Effector memory CD8-positive, alpha-beta T cell (primary cell): Measurements from ENCODE around the gene MAGI1.

ENCODE experiments used
- ATAC-seq: fragments of 150-1000 bp; cut with Tn5 transposase; replicated peaks from 2 replicates; pipeline ENCODE4 v1.10.0; 2021; ENCODE audit warnings: mild to moderate bottlenecking, moderate library complexity
- DNase-seq, 3 experiments: peaks; one replicate each; pipeline ENCODE4 v3.0.0; 2021
- H3K27ac Mint-ChIP-seq, 2 donors: one replicate each; pipeline ENCODE4 v1.8.0; 2022; ENCODE audit warnings: mild to moderate bottlenecking in 2 of 2, mixed read lengths in 2 of 2, moderate library complexity in 2 of 2
- H3K27me3 Mint-ChIP-seq, 2 donors: one replicate each; pipeline ENCODE4 v1.8.0; 2022; ENCODE audit warnings: mixed read lengths in 2 of 2
- H3K36me3 Mint-ChIP-seq: one replicate; pipeline ENCODE4 v1.8.0; 2022; ENCODE audit warnings: mild to moderate bottlenecking, moderate library complexity, mixed read lengths; ENCODE audit not compliant: insufficient read depth
- H3K4me1 Mint-ChIP-seq, 2 donors: one replicate each; pipeline ENCODE4 v1.8.0; 2022; ENCODE audit warnings: low read depth in 2 of 2, mixed read lengths in 2 of 2
- H3K4me3 Mint-ChIP-seq, 2 donors: one replicate each; pipeline ENCODE4 v1.8.0; 2022; ENCODE audit warnings: mild to moderate bottlenecking in 2 of 2, mixed read lengths in 2 of 2, moderate library complexity in 2 of 2
- H3K9me3 Mint-ChIP-seq, 2 donors: one replicate each; pipeline ENCODE4 v1.8.0; 2022; ENCODE audit warnings: mixed read lengths in 2 of 2

Gene MAGI1

DNA sequence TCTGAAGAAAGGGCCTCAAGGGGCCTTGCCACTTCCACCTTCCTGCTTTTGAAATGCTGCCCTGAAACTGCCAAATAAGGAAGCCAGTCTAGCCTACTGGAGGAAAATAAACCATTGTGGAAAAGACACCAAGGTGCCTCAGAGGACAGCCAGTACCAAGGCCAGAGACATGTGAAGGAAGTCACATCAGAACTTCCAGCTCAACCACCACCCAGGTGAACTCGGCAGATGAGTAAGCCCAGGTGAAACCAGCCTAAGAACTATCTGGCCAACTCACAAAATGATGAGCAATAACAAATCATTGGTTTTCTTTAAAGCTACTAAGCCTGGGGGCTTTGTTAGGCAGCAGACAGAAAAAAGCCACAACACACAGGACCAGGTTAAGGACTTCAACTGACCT, 103.0 kb downstream of the MAGI1 start:
- Mint-ChIP-seq H3K9me3 (no peaks in the 10 kb centered on the region), H3K4me3 (no peak overlapping the region), H3K27me3 (no peaks in the 10 kb centered on the region), H3K4me1 (peaks cover 0 to 5% of the 10 kb centered on the region in 2 donors), H3K36me3 (no peaks in the 10 kb centered on the region), H3K27ac (no peak overlapping the region)
- ATAC-seq, result no peak
- DNase-seq, result no peak

DNA sequence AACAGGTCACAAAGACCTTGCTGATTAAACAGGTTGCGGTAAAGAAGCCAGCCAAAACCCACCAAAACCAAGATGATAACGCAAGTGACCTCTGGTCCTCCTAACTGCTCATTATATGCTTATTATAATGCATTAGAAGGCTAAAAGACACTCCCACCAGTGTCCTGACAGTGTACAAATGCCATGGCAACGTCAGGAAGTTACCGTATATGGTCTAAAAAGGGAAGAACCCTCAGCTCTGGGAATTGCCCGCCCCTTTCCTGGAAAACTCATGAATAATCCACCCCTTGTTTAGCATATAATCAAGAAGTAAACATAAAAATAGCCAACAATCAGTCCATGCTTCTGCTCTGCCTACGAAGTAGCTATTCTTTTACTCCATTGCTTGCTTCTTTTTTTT, 108.1 kb downstream of the MAGI1 start:
- Mint-ChIP-seq H3K27me3 (no peaks in the 10 kb centered on the region), H3K4me1 (no peaks in the 10 kb centered on the region), H3K9me3 (no peaks in the 10 kb centered on the region), H3K4me3 (no peak overlapping the region), H3K27ac (no peak overlapping the region), H3K36me3 (no peaks in the 10 kb centered on the region)
- DNase-seq, result no peak
- no peak for ATAC-seq

DNA sequence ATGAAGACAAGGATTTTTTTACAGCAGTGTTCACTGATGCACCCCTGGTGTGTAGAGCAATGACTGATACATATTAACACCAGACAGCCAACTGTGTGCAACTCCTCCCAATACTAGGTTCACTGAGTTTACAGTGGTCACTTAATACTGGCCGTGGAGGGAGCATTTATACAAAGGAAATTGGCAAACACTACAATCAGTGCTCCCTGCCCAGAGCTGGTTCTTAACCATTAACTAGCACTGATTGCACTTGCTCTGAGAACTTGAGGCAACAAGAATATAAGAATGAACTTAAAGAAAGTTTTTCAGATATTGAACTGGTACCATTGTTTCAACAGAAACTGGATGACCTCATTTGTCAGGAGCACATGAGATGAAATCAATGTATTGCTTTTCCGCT, 110.6 kb downstream of the MAGI1 start:
- ATAC-seq (no peak), DNase-seq (no peak)
- no peak overlapping the region for H3K4me3 Mint-ChIP-seq
- H3K4me1 Mint-ChIP-seq, result no peaks in the 10 kb centered on the region
- H3K9me3 Mint-ChIP-seq, result no peaks in the 10 kb centered on the region
- no peaks in the 10 kb centered on the region for H3K36me3 Mint-ChIP-seq
- H3K27ac Mint-ChIP-seq, result no peak overlapping the region
- H3K27me3 Mint-ChIP-seq, result no peaks in the 10 kb centered on the region

DNA sequence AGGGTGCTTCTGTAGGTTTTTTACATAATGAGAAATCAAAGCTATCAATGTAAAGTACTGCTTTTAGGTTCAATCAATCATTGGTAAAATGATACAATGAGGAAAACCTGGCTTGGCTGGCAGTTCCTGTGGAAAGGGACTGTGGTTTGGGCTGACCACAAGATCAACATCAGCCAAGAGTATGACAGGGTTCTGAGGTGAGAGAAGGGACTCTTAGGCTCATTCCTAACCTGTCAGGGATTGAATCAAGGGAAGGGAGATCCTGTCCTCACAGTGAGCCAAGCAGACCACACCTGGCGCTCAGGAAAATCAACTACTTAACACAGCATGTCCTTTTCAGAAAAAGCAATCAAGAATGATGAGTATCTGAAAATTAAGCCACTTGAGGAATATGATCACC, 111.1 kb downstream of the MAGI1 start:
- H3K36me3 Mint-ChIP-seq, result no peaks in the 10 kb centered on the region

DNA sequence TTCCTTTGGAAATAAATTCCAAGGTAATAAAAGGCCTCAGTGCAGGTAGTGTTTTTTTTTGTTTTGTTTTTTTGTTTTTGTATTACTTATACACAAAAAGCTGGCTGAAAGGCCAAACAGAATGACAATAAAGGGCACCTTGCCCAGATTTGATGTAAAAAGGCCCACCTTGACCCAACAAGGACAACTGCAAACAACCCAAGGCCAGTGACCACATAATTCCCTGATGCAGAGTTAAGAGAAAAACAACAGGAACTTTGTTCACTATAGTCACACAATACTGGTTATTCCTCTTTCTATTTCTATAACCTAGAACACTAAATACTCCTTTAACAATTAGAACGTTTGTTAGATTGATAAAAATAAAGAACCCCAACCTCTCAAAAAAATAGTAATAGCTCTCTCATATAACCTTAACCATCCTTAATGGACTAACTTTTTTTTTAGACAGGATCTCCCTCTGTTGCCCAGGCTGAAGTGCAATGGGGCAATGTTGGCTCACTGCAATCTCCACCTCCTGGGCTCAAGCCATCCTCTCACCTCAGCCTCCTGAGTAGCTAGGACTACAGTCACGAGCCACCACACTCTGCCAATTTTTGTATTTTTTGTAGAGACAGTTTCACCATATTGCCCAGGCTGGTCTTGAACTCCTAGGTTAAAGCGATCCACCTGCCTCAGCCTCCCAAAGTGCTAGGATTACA, 113.3 kb downstream of the MAGI1 start:
- Mint-ChIP-seq H3K4me1 (no peaks in the 10 kb centered on the region), H3K9me3 (peaks cover 0 to 12% of the 10 kb centered on the region in 2 donors), H3K36me3 (no peaks in the 10 kb centered on the region), H3K27me3 (no peaks in the 10 kb centered on the region), H3K27ac (no peak overlapping the region), H3K4me3 (no peak overlapping the region)
- ATAC-seq, result no peak
- no peak for DNase-seq

More for the DNA sequence above, 111.1 kb downstream of the MAGI1 start:
- no peak for DNase-seq
- H3K9me3 Mint-ChIP-seq, result peaks cover 0 to under 1% of the 10 kb centered on the region in 2 donors
- no peak overlapping the region for H3K4me3 Mint-ChIP-seq
- no peaks in the 10 kb centered on the region for H3K4me1 Mint-ChIP-seq
- H3K27ac Mint-ChIP-seq, result no peak overlapping the region
- no peaks in the 10 kb centered on the region for H3K27me3 Mint-ChIP-seq
- ATAC-seq, result no peak

DNA sequence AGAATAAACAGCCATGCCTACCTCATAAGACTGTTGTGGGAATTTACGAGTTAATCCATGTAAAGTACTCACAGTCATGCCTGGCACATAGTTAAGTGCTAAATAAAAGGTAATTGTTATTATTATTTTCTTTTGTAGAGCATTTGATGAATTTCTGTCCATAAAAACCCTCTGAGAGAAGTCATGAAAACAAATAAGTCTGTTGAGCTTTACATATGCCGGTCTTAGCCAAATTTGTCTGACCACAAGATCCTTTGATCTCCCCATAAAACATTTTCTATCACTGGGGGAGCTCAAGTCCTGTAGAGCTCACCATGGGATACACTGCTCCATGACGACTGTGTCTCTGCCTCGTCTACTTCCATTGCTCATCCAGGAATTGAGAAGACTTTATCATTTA, 114.0 kb downstream of the MAGI1 start:
- H3K27ac Mint-ChIP-seq, result no peak overlapping the region
- DNase-seq (no peak), ATAC-seq (no peak)
- H3K36me3 Mint-ChIP-seq, result no peaks in the 10 kb centered on the region
- H3K27me3 Mint-ChIP-seq, result no peaks in the 10 kb centered on the region
- no peak overlapping the region for H3K4me3 Mint-ChIP-seq
- peaks cover 0 to 12% of the 10 kb centered on the region in 2 donors for H3K9me3 Mint-ChIP-seq
- no peaks in the 10 kb centered on the region for H3K4me1 Mint-ChIP-seq

DNA sequence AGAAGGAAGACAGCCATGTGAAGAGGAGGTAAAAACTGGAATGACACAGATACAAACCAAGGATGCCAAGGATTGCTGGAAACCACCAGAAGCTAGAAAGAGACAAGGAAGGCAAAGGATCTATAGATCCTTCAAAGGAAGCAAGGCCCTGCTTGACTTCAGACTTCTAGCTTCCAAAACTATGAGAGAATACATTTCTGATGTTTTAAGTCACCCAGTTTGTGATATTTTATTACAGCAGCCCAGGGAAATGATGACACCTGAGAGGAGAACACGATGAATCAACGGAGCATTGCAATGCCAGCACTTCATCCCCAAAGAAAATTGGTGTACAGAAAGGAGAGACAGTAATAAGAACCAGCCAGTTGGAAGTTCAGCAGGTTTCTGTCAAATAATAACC, 116.3 kb downstream of the MAGI1 start:
- Mint-ChIP-seq H3K4me3 (no peak overlapping the region), H3K4me1 (no peaks in the 10 kb centered on the region), H3K27ac (no peak overlapping the region), H3K9me3 (peaks cover 1 to 12% of the 10 kb centered on the region in 2 donors), H3K36me3 (no peaks in the 10 kb centered on the region), H3K27me3 (no peaks in the 10 kb centered on the region)
- ATAC-seq (no peak), DNase-seq (no peak)

DNA sequence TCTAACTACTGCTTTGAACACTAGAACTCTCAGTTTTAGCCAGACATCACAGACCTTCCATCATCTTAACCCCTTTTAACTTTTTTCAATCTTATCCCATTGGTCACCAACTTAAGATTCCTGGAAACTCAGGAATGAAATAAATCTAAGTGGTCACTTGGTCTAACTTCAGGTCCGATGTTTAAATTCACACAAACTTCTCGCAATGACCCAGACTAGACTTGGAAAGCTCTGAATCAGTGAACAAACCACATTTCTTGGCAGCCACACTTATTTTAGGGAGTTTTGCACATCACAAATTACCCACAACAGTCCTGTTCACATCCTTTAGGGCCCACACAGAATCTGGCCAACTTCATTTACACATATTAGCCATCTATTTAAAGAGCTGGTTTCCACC, 118.9 kb downstream of the MAGI1 start:
- H3K27ac Mint-ChIP-seq, result no peak overlapping the region
- no peaks in the 10 kb centered on the region for H3K27me3 Mint-ChIP-seq
- H3K36me3 Mint-ChIP-seq, result no peaks in the 10 kb centered on the region
- DNase-seq, result no peak
- ATAC-seq, result no peak
- H3K9me3 Mint-ChIP-seq, result peaks cover 1 to 23% of the 10 kb centered on the region in 2 donors
- H3K4me1 Mint-ChIP-seq, result no peaks in the 10 kb centered on the region
- H3K4me3 Mint-ChIP-seq, result no peak overlapping the region

DNA sequence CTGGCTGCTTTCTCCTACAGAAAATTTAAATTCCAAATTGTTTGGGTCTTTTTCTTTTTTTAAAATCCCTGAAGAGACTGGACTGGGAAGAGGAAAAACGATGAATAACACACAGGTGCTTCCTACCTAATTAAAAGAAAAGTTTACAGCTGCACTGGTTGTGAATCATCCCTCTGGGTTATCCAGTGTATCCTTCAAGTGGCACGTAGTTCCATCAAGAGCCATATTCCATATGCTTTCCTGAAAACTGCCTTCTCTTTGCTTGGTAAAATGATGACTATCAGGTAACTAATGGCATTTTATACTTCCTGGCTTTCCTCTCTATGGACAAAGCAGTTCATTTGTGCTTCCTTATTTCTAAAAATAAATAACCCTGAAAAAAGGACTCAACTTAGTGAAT, 123.2 kb downstream of the MAGI1 start:
- no peaks in the 10 kb centered on the region for H3K4me1 Mint-ChIP-seq
- H3K36me3 Mint-ChIP-seq, result no peaks in the 10 kb centered on the region
- ATAC-seq, result no peak
- no peak overlapping the region for H3K27ac Mint-ChIP-seq
- no peak overlapping the region for H3K4me3 Mint-ChIP-seq
- DNase-seq, result no peak
- peaks cover 1 to 11% of the 10 kb centered on the region in 2 donors for H3K9me3 Mint-ChIP-seq
- H3K27me3 Mint-ChIP-seq, result no peaks in the 10 kb centered on the region

DNA sequence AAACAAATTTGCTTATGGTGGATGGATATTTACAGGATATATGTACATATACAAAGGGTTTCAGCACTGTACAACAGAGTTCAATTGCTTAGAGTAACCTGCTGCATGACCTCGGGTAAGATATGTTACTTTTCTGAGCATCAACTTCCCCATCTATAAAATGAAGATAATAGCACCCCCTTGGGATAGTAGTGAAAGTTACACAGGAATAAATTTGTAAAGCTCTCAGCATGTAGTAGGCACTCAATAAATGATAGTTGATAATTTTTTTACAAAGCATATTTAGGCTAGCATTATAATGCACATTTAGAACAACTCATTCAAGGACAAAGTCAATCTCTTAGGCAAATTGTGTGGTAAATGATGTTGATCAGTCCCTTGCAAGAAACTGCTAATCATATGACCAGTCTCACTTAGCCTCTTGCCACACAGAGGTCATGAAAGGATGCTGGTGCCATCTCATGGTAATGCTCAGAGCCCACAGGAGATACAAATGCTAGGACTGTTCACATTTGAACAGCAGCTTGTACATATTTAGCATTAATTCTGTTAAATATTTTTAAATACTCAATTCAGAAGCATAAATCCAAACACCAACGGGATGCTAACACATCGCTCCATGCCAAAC, 123.9 kb downstream of the MAGI1 start:
- DNase-seq (no peak), ATAC-seq (no peak)
- Mint-ChIP-seq H3K9me3 (peaks cover 1 to 11% of the 10 kb centered on the region in 2 donors), H3K27me3 (no peaks in the 10 kb centered on the region), H3K4me1 (no peaks in the 10 kb centered on the region), H3K27ac (no peak overlapping the region), H3K36me3 (no peaks in the 10 kb centered on the region), H3K4me3 (no peak overlapping the region)

DNA sequence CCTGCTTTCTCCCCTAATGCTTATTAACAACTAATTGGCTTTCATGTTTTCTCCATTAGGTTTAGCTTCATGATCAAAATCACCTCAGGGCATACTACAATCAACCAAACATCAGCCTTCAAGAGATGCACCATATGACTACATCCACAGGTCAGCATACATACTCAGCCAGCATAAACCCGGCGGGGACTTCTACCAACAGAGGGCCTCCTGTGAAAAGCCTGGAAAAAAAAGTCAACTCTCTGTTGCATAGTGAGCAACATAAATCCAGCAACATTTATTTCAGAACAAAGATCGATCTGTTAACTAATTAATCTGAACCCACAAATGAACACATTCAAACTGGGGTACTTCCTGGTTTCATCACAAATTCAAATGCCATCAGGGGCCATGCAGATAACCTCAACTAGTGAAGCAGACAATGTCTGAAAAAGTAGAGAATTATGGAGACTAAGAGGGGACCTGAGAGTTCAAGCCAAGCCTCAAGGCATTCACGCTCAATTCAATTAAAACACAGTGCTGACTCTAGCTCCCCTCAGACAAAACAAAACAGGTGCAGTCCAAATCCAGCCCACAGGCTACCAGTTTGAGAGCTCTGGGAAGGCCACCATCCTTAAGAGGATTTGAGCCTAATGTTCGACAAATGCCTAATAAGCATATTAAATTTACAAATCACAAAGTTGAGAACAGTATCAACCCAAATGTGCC, 124.5 kb downstream of the MAGI1 start:
- ATAC-seq, result no peak
- Mint-ChIP-seq H3K27me3 (no peaks in the 10 kb centered on the region), H3K27ac (no peak overlapping the region), H3K4me1 (no peaks in the 10 kb centered on the region), H3K36me3 (no peaks in the 10 kb centered on the region), H3K4me3 (no peak overlapping the region), H3K9me3 (peaks cover 0 to 11% of the 10 kb centered on the region in 2 donors)
- DNase-seq, result no peak

DNA sequence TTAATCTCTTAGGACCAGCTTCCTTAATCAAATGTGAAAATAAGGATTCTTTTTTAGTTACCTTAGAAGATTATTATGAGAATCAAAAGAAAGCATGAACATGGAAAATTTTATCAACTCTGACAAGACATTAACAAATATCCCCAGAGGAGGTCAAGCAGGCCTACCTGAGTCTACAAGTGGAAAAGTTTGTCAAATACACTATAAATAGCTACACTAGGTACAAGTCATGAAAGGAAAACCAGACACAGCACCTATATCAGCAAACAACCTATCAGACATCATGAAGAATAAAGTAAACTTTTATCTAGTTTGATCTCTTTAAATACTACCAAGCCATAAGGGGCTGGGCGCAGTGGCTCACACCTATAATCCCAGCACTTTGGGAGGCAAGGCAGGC, 126.1 kb downstream of the MAGI1 start:
- DNase-seq (no peak), ATAC-seq (no peak)
- Mint-ChIP-seq H3K9me3 (peaks cover 1 to 16% of the 10 kb centered on the region in 2 donors), H3K27ac (no peak overlapping the region), H3K36me3 (no peaks in the 10 kb centered on the region), H3K27me3 (no peaks in the 10 kb centered on the region), H3K4me1 (no peaks in the 10 kb centered on the region), H3K4me3 (no peak overlapping the region)

DNA sequence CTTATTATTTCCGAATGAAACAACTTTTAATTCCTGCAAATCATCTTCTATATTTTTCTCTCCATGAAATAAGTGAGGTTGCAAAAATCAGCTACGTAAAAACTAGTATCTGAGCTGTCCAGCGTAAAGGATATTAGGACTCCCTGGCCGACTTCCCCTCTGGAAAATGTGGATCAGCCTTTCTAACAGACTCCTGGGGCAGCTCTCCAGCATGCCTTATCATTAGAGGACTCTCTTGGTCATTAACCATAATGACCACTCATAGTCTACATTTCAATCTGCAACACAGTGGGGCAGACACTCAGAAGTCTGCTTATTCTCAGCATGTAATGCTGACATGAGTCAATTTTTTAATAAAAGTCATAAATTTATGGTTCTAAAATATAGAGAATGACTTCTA, 130.1 kb downstream of the MAGI1 start:
- peaks cover 0 to 9% of the 10 kb centered on the region in 2 donors for H3K27me3 Mint-ChIP-seq
- H3K27ac Mint-ChIP-seq, result no peak overlapping the region
- no peaks in the 10 kb centered on the region for H3K36me3 Mint-ChIP-seq
- DNase-seq (no peak), ATAC-seq (no peak)
- H3K4me3 Mint-ChIP-seq, result no peak overlapping the region
- peaks cover 1 to 7% of the 10 kb centered on the region in 2 donors for H3K9me3 Mint-ChIP-seq
- H3K4me1 Mint-ChIP-seq, result no peaks in the 10 kb centered on the region
